Measurements from ENCODE around the gene OGDHL. TPM values are rescaled to one million over a fixed set of nuclear protein-coding genes. Genes with fewer than 3 reads are reported as not detected.
A peak's percentile ranks its signal among the peaks of the same experiment; 100 is the strongest.
"Not testable (repeated sequence)": the region's sequence is repeated elsewhere in the genome, so short reads cannot be mapped to it uniquely, and the experiment has no call there.

Gene OGDHL
- total and polyA plus RNA-seq, 2 donors, result 0.61 to 1.9 TPM

GRCh38 chr10:49775014-49775413, 12.9 kb upstream of the OGDHL start:
- Histone ChIP-seq H3K36me3 (ENCODE audit: control insufficient read depth in 2 of 2, insufficient read depth in 2 of 2, low read length in 1 of 2) (no peaks in the 10 kb centered on the region), H3K9me3 (ENCODE audit: control insufficient read depth in 2 of 2, insufficient read depth in 1 of 2, low read length in 1 of 2) (no peaks in the 10 kb centered on the region), H3K27me3 (ENCODE audit: control insufficient read depth in 2 of 2, insufficient read depth in 1 of 2, low read length in 1 of 2) (peaks cover 3 to 9% of the 10 kb centered on the region in 2 donors), H3K27ac (ENCODE audit: low read depth in 1 of 2, low read length in 1 of 2) (no peak overlapping the region), H3K4me3 (ENCODE audit: low read length in 2 of 2) (no peak overlapping the region), H3K4me1 (ENCODE audit: control insufficient read depth in 2 of 2, insufficient read depth in 2 of 2, low read length in 2 of 2) (peaks cover 0 to 3% of the 10 kb centered on the region in 2 donors)
- WGBS, result 88% methylated on average over 2 of the region's 2 CpGs
- DNase-seq (ENCODE audit: low read depth in 6 of 9, low spot score in 9 of 9), result no peak

GRCh38 chr10:49772944-49773343, 10.8 kb upstream of the OGDHL start:
- peaks cover 9 to 30% of the 10 kb centered on the region in 2 donors for H3K27me3 ChIP-seq (ENCODE audit: control insufficient read depth in 2 of 2, insufficient read depth in 1 of 2, low read length in 1 of 2)
- 57% methylated on average over 5 of the region's 5 CpGs for WGBS
- not testable (repeated sequence) for DNase-seq (ENCODE audit: low read depth in 6 of 9, low spot score in 9 of 9); H3K4me3 ChIP-seq (ENCODE audit: low read length in 2 of 2); H3K36me3 ChIP-seq (ENCODE audit: control insufficient read depth in 2 of 2, insufficient read depth in 2 of 2, low read length in 1 of 2); H3K27ac ChIP-seq (ENCODE audit: low read depth in 1 of 2, low read length in 1 of 2); H3K4me1 ChIP-seq (ENCODE audit: control insufficient read depth in 2 of 2, insufficient read depth in 2 of 2, low read length in 2 of 2); H3K9me3 ChIP-seq (ENCODE audit: control insufficient read depth in 2 of 2, insufficient read depth in 1 of 2, low read length in 1 of 2)

GRCh38 chr10:49771046-49771445, 8.9 kb upstream of the OGDHL start:
- H3K4me3 ChIP-seq (ENCODE audit: low read length in 2 of 2); H3K9me3 ChIP-seq (ENCODE audit: control insufficient read depth in 2 of 2, insufficient read depth in 1 of 2, low read length in 1 of 2); DNase-seq (ENCODE audit: low read depth in 6 of 9, low spot score in 9 of 9); H3K4me1 ChIP-seq (ENCODE audit: control insufficient read depth in 2 of 2, insufficient read depth in 2 of 2, low read length in 2 of 2); H3K27ac ChIP-seq (ENCODE audit: low read depth in 1 of 2, low read length in 1 of 2); H3K36me3 ChIP-seq (ENCODE audit: control insufficient read depth in 2 of 2, insufficient read depth in 2 of 2, low read length in 1 of 2): not testable (repeated sequence)
- 43% methylated on average over 11 of the region's 11 CpGs for WGBS
- H3K27me3 ChIP-seq (ENCODE audit: control insufficient read depth in 2 of 2, insufficient read depth in 1 of 2, low read length in 1 of 2), result peaks cover 16 to 36% of the 10 kb centered on the region in 2 donors

- WGBS, result 98% methylated on average over 8 of the region's 8 CpGs
- DNase-seq (ENCODE audit: low read depth in 6 of 9, low spot score in 9 of 9), result no peak
- H3K9me3 ChIP-seq (ENCODE audit: control insufficient read depth in 2 of 2, insufficient read depth in 1 of 2, low read length in 1 of 2), result no peaks in the 10 kb centered on the region
- no peaks in the 10 kb centered on the region for H3K36me3 ChIP-seq (ENCODE audit: control insufficient read depth in 2 of 2, insufficient read depth in 2 of 2, low read length in 1 of 2)
- H3K27me3 ChIP-seq (ENCODE audit: control insufficient read depth in 2 of 2, insufficient read depth in 1 of 2, low read length in 1 of 2), result peaks cover 16 to 36% of the 10 kb centered on the region in 2 donors
- H3K4me1 ChIP-seq (ENCODE audit: control insufficient read depth in 2 of 2, insufficient read depth in 2 of 2, low read length in 2 of 2), result peaks cover 0 to 3% of the 10 kb centered on the region in 2 donors
- H3K4me3 ChIP-seq (ENCODE audit: low read length in 2 of 2), result no peak overlapping the region
- no peak overlapping the region for H3K27ac ChIP-seq (ENCODE audit: low read depth in 1 of 2, low read length in 1 of 2)
These were observed 7.6 kb upstream of the OGDHL start for GRCh38 chr10:49769692-49770091.

GRCh38 chr10:49768731-49769130, 6.6 kb upstream of the OGDHL start:
- peaks cover 0 to 3% of the 10 kb centered on the region in 2 donors for H3K4me1 ChIP-seq (ENCODE audit: control insufficient read depth in 2 of 2, insufficient read depth in 2 of 2, low read length in 2 of 2)
- no peak overlapping the region for H3K4me3 ChIP-seq (ENCODE audit: low read length in 2 of 2)
- no peaks in the 10 kb centered on the region for H3K9me3 ChIP-seq (ENCODE audit: control insufficient read depth in 2 of 2, insufficient read depth in 1 of 2, low read length in 1 of 2)
- H3K27ac ChIP-seq (ENCODE audit: low read depth in 1 of 2, low read length in 1 of 2), result no peak overlapping the region
- no peaks in the 10 kb centered on the region for H3K36me3 ChIP-seq (ENCODE audit: control insufficient read depth in 2 of 2, insufficient read depth in 2 of 2, low read length in 1 of 2)
- no peak for DNase-seq (ENCODE audit: low read depth in 6 of 9, low spot score in 9 of 9)
- H3K27me3 ChIP-seq (ENCODE audit: control insufficient read depth in 2 of 2, insufficient read depth in 1 of 2, low read length in 1 of 2), result peaks cover 16 to 37% of the 10 kb centered on the region in 2 donors
- 17% methylated on average over 45 of the region's 45 CpGs for WGBS

GRCh38 chr10:49768329-49768728, 6.2 kb upstream of the OGDHL start:
- H3K9me3 ChIP-seq (ENCODE audit: control insufficient read depth in 2 of 2, insufficient read depth in 1 of 2, low read length in 1 of 2), result no peaks in the 10 kb centered on the region
- no peak overlapping the region for H3K4me3 ChIP-seq (ENCODE audit: low read length in 2 of 2)
- H3K27me3 ChIP-seq (ENCODE audit: control insufficient read depth in 2 of 2, insufficient read depth in 1 of 2, low read length in 1 of 2), result peaks cover 16 to 39% of the 10 kb centered on the region in 2 donors
- WGBS, result 15% methylated on average over 38 of the region's 38 CpGs
- H3K27ac ChIP-seq (ENCODE audit: low read depth in 1 of 2, low read length in 1 of 2), result no peak overlapping the region
- peaks cover 0 to 3% of the 10 kb centered on the region in 2 donors for H3K4me1 ChIP-seq (ENCODE audit: control insufficient read depth in 2 of 2, insufficient read depth in 2 of 2, low read length in 2 of 2)
- no peak for DNase-seq (ENCODE audit: low read depth in 6 of 9, low spot score in 9 of 9)
- no peaks in the 10 kb centered on the region for H3K36me3 ChIP-seq (ENCODE audit: control insufficient read depth in 2 of 2, insufficient read depth in 2 of 2, low read length in 1 of 2)

GRCh38 chr10:49767752-49768151, 5.6 kb upstream of the OGDHL start:
- H3K9me3 ChIP-seq (ENCODE audit: control insufficient read depth in 2 of 2, insufficient read depth in 1 of 2, low read length in 1 of 2), result no peaks in the 10 kb centered on the region
- H3K27ac ChIP-seq (ENCODE audit: low read depth in 1 of 2, low read length in 1 of 2), result no peak overlapping the region
- H3K36me3 ChIP-seq (ENCODE audit: control insufficient read depth in 2 of 2, insufficient read depth in 2 of 2, low read length in 1 of 2), result no peaks in the 10 kb centered on the region
- WGBS, result 61% methylated on average over 7 of the region's 7 CpGs
- no peak for DNase-seq (ENCODE audit: low read depth in 6 of 9, low spot score in 9 of 9)
- peaks cover 0 to 3% of the 10 kb centered on the region in 2 donors for H3K4me1 ChIP-seq (ENCODE audit: control insufficient read depth in 2 of 2, insufficient read depth in 2 of 2, low read length in 2 of 2)
- H3K4me3 ChIP-seq (ENCODE audit: low read length in 2 of 2), result no peak overlapping the region
- peaks cover 16 to 39% of the 10 kb centered on the region in 2 donors for H3K27me3 ChIP-seq (ENCODE audit: control insufficient read depth in 2 of 2, insufficient read depth in 1 of 2, low read length in 1 of 2)

- Histone ChIP-seq H3K4me1 (ENCODE audit: control insufficient read depth in 2 of 2, insufficient read depth in 2 of 2, low read length in 2 of 2) (peaks cover 4 to 6% of the 10 kb centered on the region in 2 donors), H3K27me3 (ENCODE audit: control insufficient read depth in 2 of 2, insufficient read depth in 1 of 2, low read length in 1 of 2) (peaks cover 22 to 50% of the 10 kb centered on the region in 2 donors), H3K9me3 (ENCODE audit: control insufficient read depth in 2 of 2, insufficient read depth in 1 of 2, low read length in 1 of 2) (no peaks in the 10 kb centered on the region), H3K36me3 (ENCODE audit: control insufficient read depth in 2 of 2, insufficient read depth in 2 of 2, low read length in 1 of 2) (no peaks in the 10 kb centered on the region), H3K4me3 (ENCODE audit: low read length in 2 of 2) (no peak overlapping the region), H3K27ac (ENCODE audit: low read depth in 1 of 2, low read length in 1 of 2) (no peak overlapping the region)
- no peak for DNase-seq (ENCODE audit: low read depth in 6 of 9, low spot score in 9 of 9)
- 90% methylated on average over 2 of the region's 2 CpGs for WGBS
These were observed 4.4 kb upstream of the OGDHL start for GRCh38 chr10:49766484-49766883.

GRCh38 chr10:49762566-49762877, 399 bp upstream of the OGDHL start:
- Histone ChIP-seq H3K27me3 (ENCODE audit: control insufficient read depth in 2 of 2, insufficient read depth in 1 of 2, low read length in 1 of 2) (peaks cover 11 to 34% of the 10 kb centered on the region in 2 donors), H3K27ac (ENCODE audit: low read depth in 1 of 2, low read length in 1 of 2) (no peak overlapping the region)
- 40% methylated on average over 4 of the region's 4 CpGs for WGBS

More at GRCh38 chr10:49762566-49762877, 399 bp upstream of the OGDHL start:
- Histone ChIP-seq H3K4me1 (ENCODE audit: control insufficient read depth in 2 of 2, insufficient read depth in 2 of 2, low read length in 2 of 2) (peaks cover 3 to 4% of the 10 kb centered on the region in 2 donors), H3K9me3 (ENCODE audit: control insufficient read depth in 2 of 2, insufficient read depth in 1 of 2, low read length in 1 of 2) (no peaks in the 10 kb centered on the region), H3K4me3 (ENCODE audit: low read length in 2 of 2) (peak overlapping the region in 1 of 2 donors; percentile 48), H3K36me3 (ENCODE audit: control insufficient read depth in 2 of 2, insufficient read depth in 2 of 2, low read length in 1 of 2) (no peaks in the 10 kb centered on the region)
- DNase-seq (ENCODE audit: low read depth in 6 of 9, low spot score in 9 of 9), result no peak
